Stimulated activated CD4-positive, alpha-beta T cell treated with anti-CD3 and anti-CD28 coated beads, Interleukin-1b, Interleukin-23, amount 100 ng/mL, for 24 hours (primary cell): ENCODE results near the gene SLC5A6.
A peak's percentile ranks its signal among the peaks of the same experiment; 100 is the strongest.

Experiments used
- DNase-seq, 4 experiments: peaks; one replicate each; pipeline ENCODE4 v3.0.0-alpha.2; 2020; ENCODE audit warnings: low read depth in 4 of 4, low spot score in 1 of 4

The SLC5A6 gene

DNA sequence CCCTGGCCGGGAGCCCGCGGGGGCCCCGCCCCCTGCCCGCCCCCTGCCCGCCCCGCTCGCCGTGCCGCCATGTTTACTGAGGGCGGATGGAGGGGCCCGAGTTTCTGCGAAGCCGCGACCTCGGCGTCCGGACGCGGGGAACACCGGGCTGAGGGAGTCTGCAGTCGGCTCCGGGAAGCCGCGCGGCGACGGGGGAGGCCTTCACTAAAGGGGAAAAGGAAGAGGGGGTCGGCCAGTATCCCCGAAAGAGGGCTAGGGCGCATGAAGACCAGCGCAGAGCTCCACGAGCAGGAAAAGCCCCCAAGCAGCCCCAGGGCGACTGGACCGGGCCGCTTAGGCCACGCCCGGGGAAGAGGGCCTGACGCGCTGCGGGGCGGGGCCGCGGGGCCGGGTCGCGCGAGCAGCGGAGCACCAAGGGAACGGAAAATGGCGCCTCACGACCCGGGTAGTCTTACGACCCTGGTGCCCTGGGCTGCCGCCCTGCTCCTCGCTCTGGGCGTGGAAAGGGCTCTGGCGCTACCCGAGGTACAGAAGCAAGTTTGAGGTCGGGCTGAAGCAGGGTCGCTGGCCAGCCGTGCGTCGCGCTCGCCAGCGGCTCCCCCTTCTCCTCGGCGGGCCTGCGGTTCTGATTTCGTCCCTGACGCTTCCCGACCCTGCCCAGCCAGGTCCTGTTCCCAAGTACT, at the start of gene SLC5A6, which contains the start of gene ATRAID:
Gene SLC5A6, minus strand, starts transcription at position 326 of the 683 bp plus-strand sequence. CDS start 4,618 bp downstream, outside the sequence.
Gene ATRAID, plus strand, starts transcription at position 99 of the 683 bp plus-strand sequence. Its CDS starts 328 bp downstream, at position 427.
- DNase-seq: peak; percentile 73 to 87 (median 78)

DNA sequence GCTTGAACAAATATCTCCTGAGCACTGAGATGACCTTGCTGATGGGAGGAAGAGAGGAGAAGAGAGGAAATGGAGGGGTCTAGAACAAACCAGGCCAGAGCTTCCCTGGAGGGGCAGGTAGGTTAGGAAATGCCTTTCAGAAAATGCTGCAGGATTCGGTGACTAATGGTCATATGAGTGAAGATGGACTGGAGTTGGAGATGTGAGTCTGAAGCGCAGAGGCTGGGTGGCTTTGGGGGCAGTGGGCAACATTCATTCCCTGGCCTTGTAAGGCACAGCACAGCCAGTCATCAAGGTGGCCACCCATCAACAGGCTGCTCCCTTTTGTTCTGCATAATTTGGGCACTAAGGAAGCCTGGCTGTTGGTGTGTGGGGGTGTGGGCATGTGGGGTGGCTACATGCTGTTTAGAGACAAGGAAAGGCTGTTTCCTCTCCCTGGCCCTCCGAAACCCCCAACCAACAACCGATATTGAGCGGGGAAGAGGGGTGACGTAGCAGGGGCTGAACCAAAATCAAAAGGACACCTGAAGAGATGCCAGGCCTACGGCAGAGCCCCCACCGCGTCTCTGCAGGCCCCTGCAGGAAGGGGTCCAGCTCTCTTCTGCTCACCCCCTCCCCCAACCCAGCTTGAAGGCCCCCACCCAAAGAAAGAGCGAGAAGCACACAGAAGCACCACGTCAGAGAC, 49.3 kb upstream of the SLC5A6 start:
- DNase-seq: no peak

DNA sequence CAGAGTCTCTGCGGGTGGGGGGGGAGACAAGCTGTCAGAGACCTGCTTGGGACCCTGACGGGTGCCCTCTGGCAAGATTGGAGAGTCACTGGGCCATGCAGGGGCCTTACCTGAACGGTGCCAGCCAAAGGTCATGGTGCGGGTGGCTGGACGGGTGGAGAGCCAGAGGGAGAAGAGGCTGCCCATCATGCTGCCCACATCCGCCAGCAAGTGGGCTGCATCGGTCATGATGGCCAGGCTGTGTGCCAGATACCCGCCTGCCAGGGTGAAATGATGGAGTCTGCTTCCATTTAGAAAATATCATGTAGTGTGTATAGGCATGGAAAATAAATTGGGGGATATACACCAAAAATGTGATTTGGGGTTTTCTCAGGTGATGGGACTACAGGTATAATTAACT, 46.0 kb upstream of the SLC5A6 start:
- no peak for DNase-seq

- DNase-seq: no peak
These were observed 44.9 kb upstream of the SLC5A6 start for GRCh38 chr2:27256855-27257454.

GRCh38 chr2:27255660-27256059, 43.6 kb upstream of the SLC5A6 start:
- no peak for DNase-seq

DNA sequence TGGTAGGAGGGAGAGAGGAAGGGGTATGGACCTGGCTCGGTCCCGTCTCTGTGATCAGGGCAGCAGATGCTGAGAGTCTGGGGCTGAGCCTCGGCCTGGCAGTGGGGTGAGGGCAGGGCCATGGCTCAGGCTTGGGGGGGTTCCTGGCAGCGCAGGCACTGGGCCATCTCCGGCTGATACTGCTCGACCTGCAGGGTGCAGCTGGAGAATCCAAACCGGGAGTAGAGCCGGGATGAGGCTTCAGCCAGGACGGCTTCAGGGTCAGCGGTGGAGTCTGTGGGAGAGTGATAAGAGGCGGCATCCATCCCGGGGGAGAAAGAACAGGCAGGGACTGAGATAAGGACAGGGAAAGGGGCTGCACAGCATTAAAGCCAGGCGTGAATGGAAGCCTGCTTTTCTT, 43.1 kb upstream of the SLC5A6 start:
- DNase-seq: no peak

GRCh38 chr2:27251766-27252165, 39.7 kb upstream of the SLC5A6 start:
- DNase-seq: no peak

- no peak for DNase-seq
These were observed 38.7 kb upstream of the SLC5A6 start for GRCh38 chr2:27250652-27251379.

GRCh38 chr2:27249891-27250651, 38.0 kb upstream of the SLC5A6 start:
- DNase-seq: peak in 1 of 4 experiments; percentile 37

GRCh38 chr2:27249159-27249890, 37.3 kb upstream of the SLC5A6 start:
- DNase-seq: no peak

DNA sequence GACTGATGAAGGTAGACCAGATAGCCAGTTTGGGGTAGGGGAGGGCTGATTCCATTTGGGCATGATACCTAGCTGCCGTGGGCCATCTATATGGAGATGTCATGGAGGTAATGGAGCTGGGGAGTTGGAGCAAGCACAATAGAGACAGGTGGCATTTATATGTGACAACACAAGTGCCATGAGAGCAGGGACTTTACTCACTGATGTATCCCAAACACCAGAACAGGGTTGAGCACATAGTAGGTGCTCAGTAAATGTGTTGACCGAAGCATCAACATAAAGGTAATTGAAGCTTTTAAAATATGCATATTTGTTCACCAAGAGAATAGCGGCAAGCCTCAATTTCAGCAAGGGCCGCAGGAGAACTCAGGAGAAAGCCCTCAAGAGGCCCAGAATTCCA, 35.8 kb upstream of the SLC5A6 start:
- no peak for DNase-seq

DNA sequence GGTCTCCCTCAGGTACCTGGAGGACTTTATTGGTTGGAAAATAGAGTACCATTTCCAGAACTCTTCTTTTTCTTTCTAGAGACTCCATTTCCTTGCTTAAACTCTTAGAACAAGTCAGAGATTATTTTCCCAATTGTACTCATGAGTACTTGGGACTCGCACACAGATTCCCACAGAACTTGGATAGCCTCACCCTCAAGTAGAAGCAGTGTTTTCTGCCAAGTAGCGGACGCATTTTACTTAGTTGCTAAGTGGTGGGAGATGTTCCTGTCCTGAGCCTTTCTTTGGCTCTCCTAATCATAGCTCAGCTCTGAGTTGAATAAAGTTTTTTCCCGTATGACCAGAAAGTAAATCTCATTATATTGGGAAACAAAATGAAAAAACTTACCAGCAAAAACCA, 33.6 kb upstream of the SLC5A6 start:
- DNase-seq: no peak

- no peak for DNase-seq
These were observed 33.0 kb upstream of the SLC5A6 start for GRCh38 chr2:27245116-27245515.

GRCh38 chr2:27243391-27244130, 31.5 kb upstream of the SLC5A6 start:
- DNase-seq: no peak

GRCh38 chr2:27242614-27242951, 30.5 kb upstream of the SLC5A6 start:
- no peak for DNase-seq

- DNase-seq: no peak
These were observed 29.9 kb upstream of the SLC5A6 start for GRCh38 chr2:27241761-27242613.

DNA sequence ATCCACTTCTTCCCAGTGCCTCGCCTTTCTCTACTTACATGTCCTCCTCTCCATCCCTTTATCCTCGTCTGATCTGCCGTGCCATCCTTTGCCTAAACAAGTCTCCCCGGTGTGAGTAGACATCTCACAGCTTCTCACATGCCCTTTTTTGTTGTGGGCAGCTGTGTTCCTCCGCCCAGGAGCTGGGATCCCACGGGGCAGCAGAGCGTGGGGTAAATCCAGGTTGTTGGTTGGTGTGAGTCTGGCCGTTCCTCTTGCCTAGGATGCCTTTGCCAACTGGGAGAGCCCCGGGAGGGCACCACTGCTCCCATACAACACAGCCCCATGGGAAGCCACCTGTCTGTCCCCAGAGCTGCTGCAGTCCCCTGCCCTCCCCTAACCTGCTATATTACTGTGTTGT, 28.3 kb upstream of the SLC5A6 start:
- DNase-seq: no peak

- no peak for DNase-seq
These were observed 26.9 kb upstream of the SLC5A6 start for GRCh38 chr2:27238976-27239375.
